Measurements from ENCODE around the gene KLHDC10.

DNA sequence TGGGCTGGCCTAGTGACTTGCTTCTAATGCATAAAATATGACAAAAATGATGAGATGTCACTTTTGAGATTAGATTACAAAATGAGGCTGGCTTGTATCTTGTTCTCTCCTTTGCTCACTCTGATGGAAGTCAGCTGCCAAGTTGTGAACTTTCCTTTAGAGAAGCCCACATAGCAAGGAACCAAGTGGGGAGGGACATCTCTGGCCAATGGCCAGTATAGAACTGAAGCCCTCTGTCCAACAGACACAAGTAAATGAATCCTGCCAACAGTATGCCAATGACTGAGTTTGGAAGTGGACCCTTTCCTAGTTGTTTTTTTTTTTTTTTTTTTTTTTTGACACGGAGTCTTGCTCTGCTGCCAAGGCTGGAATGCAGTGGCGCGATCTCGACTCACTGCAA lies 22.5 kb upstream of the KLHDC10 start:
- TF ChIP-seq, protein P1, sequence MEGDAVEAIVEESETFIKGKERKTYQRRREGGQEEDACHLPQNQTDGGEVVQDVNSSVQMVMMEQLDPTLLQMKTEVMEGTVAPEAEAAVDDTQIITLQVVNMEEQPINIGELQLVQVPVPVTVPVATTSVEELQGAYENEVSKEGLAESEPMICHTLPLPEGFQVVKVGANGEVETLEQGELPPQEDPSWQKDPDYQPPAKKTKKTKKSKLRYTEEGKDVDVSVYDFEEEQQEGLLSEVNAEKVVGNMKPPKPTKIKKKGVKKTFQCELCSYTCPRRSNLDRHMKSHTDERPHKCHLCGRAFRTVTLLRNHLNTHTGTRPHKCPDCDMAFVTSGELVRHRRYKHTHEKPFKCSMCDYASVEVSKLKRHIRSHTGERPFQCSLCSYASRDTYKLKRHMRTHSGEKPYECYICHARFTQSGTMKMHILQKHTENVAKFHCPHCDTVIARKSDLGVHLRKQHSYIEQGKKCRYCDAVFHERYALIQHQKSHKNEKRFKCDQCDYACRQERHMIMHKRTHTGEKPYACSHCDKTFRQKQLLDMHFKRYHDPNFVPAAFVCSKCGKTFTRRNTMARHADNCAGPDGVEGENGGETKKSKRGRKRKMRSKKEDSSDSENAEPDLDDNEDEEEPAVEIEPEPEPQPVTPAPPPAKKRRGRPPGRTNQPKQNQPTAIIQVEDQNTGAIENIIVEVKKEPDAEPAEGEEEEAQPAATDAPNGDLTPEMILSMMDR (IDR thresholded peaks at IDR 0.05): no peak
- no peak for TF ChIP-seq POLR2A (IDR thresholded peaks at IDR 0.05)
- no peak for TF ChIP-seq POLR2AphosphoS5 (IDR thresholded peaks at IDR 0.05)

Measured in prostate gland (tissue), 2 donors.